ENCODE data around the gene KRTAP24-1.

The KRTAP24-1 gene

GRCh38 chr21:30306884-30307283 is 24.1 kb upstream of the KRTAP24-1 start:
- no peak overlapping the region for H3K4me3 ChIP-seq (ENCODE audit: low read depth, low read length)
- TF ChIP-seq CTCF (IDR thresholded peaks at IDR 0.05; ENCODE audit: low read depth, low read length): no peak
- DNase-seq: no peak

GRCh38 chr21:30305136-30305535 is 22.4 kb upstream of the KRTAP24-1 start:
- no peaks in the 10 kb centered on the region for H3K9me3 ChIP-seq (ENCODE audit: severe bottlenecking)
- no peak overlapping the region for H3K4me3 ChIP-seq (ENCODE audit: low read depth, low read length)
- H3K27me3 ChIP-seq (ENCODE audit: insufficient read depth, low read depth, severe bottlenecking): peaks cover 80% of the 10 kb centered on the region
- DNase-seq: no peak
- no peaks in the 10 kb centered on the region for H3K36me3 ChIP-seq
- H3K27ac ChIP-seq: no peak overlapping the region
- TF ChIP-seq CTCF (IDR thresholded peaks at IDR 0.05; ENCODE audit: low read depth, low read length): no peak

More at GRCh38 chr21:30306884-30307283, 24.1 kb upstream of the KRTAP24-1 start:
- H3K36me3 ChIP-seq: no peaks in the 10 kb centered on the region
- H3K9me3 ChIP-seq (ENCODE audit: severe bottlenecking): no peaks in the 10 kb centered on the region
- H3K27ac ChIP-seq: no peak overlapping the region
- peaks cover 78% of the 10 kb centered on the region for H3K27me3 ChIP-seq (ENCODE audit: insufficient read depth, low read depth, severe bottlenecking)

DNA sequence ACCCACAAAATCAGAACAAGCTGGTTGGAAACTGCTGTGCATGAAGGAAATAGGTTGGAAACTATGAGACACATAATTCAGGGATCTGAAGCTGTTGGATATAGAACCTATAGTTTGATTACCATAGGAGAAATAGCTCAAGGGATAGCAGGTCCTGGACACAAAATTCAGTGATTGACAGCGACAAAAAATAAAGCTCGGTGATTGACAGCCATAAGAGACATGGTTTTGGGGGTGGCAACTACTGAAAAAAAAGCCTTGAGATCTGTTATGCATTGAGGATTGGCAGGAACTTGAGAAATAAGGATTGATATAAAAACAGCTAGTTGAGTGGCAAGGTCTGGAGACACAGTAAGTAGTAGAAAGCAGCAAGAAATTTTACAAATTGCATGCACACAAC is 6.5 kb upstream of the KRTAP24-1 start, which contains the start of gene KRTAP25-1:
KRTAP25-1 (minus strand) TSS at position 300 of the 400 bp plus-strand sequence; CDS start at position 276, 24 bp downstream.
- no peak for DNase-seq
- no peaks in the 10 kb centered on the region for H3K9me3 ChIP-seq (ENCODE audit: severe bottlenecking)
- no peak for TF ChIP-seq CTCF (IDR thresholded peaks at IDR 0.05; ENCODE audit: low read depth, low read length)
- no peak within 1 kb of the TSS for H3K27ac ChIP-seq
- no peaks in the 10 kb centered on the region for H3K36me3 ChIP-seq
- H3K27me3 ChIP-seq (ENCODE audit: insufficient read depth, low read depth, severe bottlenecking): peaks cover 97% of the 10 kb centered on the region
- H3K4me3 ChIP-seq (ENCODE audit: low read depth, low read length): no peak within 1 kb of the TSS

DNA sequence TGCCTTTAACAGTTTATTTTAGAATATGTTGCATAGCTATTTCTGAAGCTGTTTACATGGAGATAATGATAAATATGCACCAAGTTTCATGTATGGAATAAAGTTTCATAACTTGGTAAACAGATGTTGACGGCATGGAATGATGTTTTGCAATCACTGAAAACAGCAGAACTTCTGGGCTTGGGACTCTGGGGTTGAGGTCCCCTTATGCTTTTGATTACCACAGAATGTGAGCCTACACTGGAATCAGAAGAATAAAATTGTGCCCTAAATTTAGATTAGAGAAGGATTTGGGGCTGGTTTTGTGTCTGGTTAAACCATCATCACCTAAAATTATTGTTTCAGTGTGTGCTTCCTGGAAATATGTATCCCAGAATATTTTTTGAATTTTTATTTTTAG is 11.1 kb downstream of the KRTAP24-1 start:
- Histone ChIP-seq H3K36me3 (no peaks in the 10 kb centered on the region), H3K4me3 (ENCODE audit: low read depth, low read length) (no peak overlapping the region), H3K27ac (no peak overlapping the region), H3K9me3 (ENCODE audit: severe bottlenecking) (no peaks in the 10 kb centered on the region), H3K27me3 (ENCODE audit: insufficient read depth, low read depth, severe bottlenecking) (peaks cover 74% of the 10 kb centered on the region)
- DNase-seq: no peak
- TF ChIP-seq CTCF (IDR thresholded peaks at IDR 0.05; ENCODE audit: low read depth, low read length): no peak

DNA sequence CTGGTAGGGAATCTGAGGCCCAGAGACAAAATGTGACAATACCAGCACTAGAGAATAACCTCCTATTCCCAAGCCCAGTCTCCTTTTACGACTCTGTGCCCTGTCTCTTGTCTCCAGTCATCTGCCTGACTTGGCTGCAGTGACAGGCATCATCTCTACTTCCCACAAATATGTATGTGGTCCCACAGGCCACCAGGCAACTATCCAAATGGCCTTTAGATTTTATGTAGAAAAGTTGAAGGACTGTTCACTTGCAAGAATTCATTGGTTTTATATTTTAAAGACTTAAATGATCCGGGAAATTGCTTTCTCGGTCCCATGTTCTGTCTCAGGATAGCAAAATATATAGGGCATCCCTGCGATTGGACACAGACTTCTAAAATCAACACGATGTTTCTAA is 11.6 kb downstream of the KRTAP24-1 start:
- no peak overlapping the region for H3K4me3 ChIP-seq (ENCODE audit: low read depth, low read length)
- H3K27ac ChIP-seq: no peak overlapping the region
- H3K9me3 ChIP-seq (ENCODE audit: severe bottlenecking): peaks cover 2% of the 10 kb centered on the region
- DNase-seq: no peak
- no peak for TF ChIP-seq CTCF (IDR thresholded peaks at IDR 0.05; ENCODE audit: low read depth, low read length)
- H3K36me3 ChIP-seq: no peaks in the 10 kb centered on the region
- H3K27me3 ChIP-seq (ENCODE audit: insufficient read depth, low read depth, severe bottlenecking): peaks cover 74% of the 10 kb centered on the region

DNA sequence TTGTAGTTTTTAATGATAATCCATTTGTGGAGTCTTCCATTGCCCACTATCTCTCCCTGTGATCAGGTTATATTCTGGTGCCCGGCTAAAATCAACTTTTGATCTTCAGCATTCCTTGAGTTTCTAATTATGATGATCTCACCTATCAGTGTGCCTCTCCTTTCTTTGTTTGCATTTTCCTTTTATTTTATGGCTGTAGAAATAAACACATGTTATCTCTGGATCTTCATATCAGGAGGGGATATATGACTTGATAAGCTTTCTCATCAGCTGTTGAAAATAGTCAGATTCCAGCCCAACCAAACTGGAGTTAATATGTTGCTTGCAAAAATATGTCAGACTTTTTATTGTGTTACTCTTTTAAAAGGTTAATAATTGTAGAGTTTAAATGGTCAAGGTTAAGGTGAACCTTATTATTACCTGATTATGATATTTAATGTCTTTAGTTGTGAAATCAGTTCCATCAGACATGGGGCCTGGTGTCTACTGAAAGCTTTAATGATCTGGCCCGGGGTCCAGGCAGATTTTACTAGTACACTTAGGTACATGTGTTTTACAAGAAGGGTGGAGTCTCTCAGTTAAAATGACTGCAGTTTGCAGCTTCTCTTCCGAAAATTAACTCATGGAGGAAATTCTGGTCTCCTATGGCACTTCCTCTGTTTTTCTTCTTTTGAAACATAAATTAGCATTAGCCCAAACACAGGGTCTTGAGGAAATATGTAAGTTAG is 12.8 kb downstream of the KRTAP24-1 start:
- Histone ChIP-seq H3K9me3 (ENCODE audit: severe bottlenecking) (peaks cover 2% of the 10 kb centered on the region), H3K27me3 (ENCODE audit: insufficient read depth, low read depth, severe bottlenecking) (peaks cover 64% of the 10 kb centered on the region), H3K4me3 (ENCODE audit: low read depth, low read length) (no peak overlapping the region), H3K36me3 (no peaks in the 10 kb centered on the region), H3K27ac (no peak overlapping the region)
- no peak for TF ChIP-seq CTCF (IDR thresholded peaks at IDR 0.05; ENCODE audit: low read depth, low read length)
- DNase-seq: no peak
